ENCODE results near the gene ANAPC2. TPM values are rescaled to one million over a fixed set of nuclear protein-coding genes. Genes with fewer than 3 reads are reported as not detected.

Gene ANAPC2
- total RNA-seq, 1 donor from 2014 or later, result 18.9 TPM

DNA sequence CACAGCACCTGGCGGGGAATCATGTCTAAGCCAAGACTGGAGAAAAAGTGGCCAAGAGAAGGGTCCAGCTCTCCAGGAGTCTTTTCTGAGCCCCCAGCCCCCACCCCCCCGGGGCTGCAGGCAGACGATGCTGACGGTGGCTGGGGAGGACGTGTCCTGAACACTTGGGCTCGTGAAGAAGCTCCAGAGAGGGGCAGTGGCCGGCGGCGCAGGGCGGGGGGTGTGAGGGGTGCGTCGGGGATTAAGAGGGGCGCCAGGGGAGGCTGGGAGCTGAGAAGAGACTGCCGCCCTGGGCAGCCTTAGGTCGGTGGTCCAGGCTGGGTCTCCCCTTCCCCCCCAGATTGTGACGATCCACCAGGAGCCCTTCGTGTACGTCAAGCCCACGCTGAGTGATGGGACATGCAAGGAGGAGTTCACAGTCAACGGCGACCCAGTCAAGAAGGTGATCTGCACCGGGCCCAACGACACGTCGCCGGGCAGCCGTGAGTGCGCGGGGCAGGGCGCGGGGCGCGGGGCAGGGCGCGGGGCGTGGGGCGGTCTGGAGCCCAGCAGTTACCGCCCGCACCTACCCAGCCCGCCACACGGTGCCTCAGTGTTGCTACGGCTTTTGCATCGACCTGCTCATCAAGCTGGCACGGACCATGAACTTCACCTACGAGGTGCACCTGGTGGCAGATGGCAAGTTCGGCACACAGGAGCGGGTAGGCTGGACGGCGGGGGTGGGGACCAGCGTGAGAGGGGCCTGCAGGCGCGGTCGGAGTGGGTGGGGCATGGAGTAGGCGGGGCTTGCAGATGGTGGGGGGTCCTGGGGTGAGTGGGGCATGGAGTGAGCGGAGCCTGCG lies 27.4 kb downstream of the ANAPC2 start:
- H4K20me1 ChIP-seq (ENCODE audit: low read depth), result peaks cover 44% of the 10 kb centered on the region
- Mint-ChIP-seq H3K27me3 (ENCODE audit: insufficient read depth, low read depth) (peaks cover 70% of the 10 kb centered on the region), H3K4me3 (no peak overlapping the region), H3K36me3 (peaks cover 1% of the 10 kb centered on the region), H3K27ac (no peak overlapping the region), H3K9me3 (no peaks in the 10 kb centered on the region), H3K4me1 (peaks cover 6% of the 10 kb centered on the region)
- no peak overlapping the region for H3K27ac ChIP-seq
- H3K4me1 ChIP-seq, result peaks cover 8% of the 10 kb centered on the region
- H2AFZ ChIP-seq (replicated peaks), result no peak overlapping the region
- no peaks in the 10 kb centered on the region for H3K36me3 ChIP-seq
- H3K9ac ChIP-seq, result no peak overlapping the region
- peaks cover 3% of the 10 kb centered on the region for H3F3A ChIP-seq (ENCODE audit: low read depth)
- peaks cover 100% of the 10 kb centered on the region for H3K27me3 ChIP-seq
- no peaks in the 10 kb centered on the region for H3K9me3 ChIP-seq (ENCODE audit: low read depth)
- H3K4me3 ChIP-seq, result no peak overlapping the region
- H3K79me2 ChIP-seq (ENCODE audit: low read depth), result no peaks in the 10 kb centered on the region
- TF ChIP-seq, protein P1, sequence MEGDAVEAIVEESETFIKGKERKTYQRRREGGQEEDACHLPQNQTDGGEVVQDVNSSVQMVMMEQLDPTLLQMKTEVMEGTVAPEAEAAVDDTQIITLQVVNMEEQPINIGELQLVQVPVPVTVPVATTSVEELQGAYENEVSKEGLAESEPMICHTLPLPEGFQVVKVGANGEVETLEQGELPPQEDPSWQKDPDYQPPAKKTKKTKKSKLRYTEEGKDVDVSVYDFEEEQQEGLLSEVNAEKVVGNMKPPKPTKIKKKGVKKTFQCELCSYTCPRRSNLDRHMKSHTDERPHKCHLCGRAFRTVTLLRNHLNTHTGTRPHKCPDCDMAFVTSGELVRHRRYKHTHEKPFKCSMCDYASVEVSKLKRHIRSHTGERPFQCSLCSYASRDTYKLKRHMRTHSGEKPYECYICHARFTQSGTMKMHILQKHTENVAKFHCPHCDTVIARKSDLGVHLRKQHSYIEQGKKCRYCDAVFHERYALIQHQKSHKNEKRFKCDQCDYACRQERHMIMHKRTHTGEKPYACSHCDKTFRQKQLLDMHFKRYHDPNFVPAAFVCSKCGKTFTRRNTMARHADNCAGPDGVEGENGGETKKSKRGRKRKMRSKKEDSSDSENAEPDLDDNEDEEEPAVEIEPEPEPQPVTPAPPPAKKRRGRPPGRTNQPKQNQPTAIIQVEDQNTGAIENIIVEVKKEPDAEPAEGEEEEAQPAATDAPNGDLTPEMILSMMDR (IDR thresholded peaks at IDR 0.05), result no peak
- TF ChIP-seq EZH2 (IDR thresholded peaks at IDR 0.05), result peak; percentile 27
- H3K4me2 ChIP-seq, result no peak overlapping the region
- DNase-seq (ENCODE audit: low spot score), result no peak

GRCh38 chr9:137160054-137160425 lies 28.3 kb downstream of the ANAPC2 start:
- Histone ChIP-seq H3F3A (ENCODE audit: low read depth) (peaks cover 3% of the 10 kb centered on the region), H3K27ac (no peak overlapping the region), H3K27me3 (peaks cover 100% of the 10 kb centered on the region), H3K9ac (no peak overlapping the region), H3K4me2 (no peak overlapping the region), H4K20me1 (ENCODE audit: low read depth) (peaks cover 39% of the 10 kb centered on the region), H3K9me3 (ENCODE audit: low read depth) (no peaks in the 10 kb centered on the region), H3K4me3 (no peak overlapping the region), H3K4me1 (peaks cover 8% of the 10 kb centered on the region), H2AFZ (replicated peaks) (no peak overlapping the region), H3K79me2 (ENCODE audit: low read depth) (no peaks in the 10 kb centered on the region), H3K36me3 (no peaks in the 10 kb centered on the region)
- Mint-ChIP-seq H3K4me1 (peaks cover 6% of the 10 kb centered on the region), H3K36me3 (peaks cover 1% of the 10 kb centered on the region), H3K27ac (no peak overlapping the region), H3K27me3 (ENCODE audit: insufficient read depth, low read depth) (peaks cover 72% of the 10 kb centered on the region), H3K9me3 (no peaks in the 10 kb centered on the region), H3K4me3 (no peak overlapping the region)
- TF ChIP-seq, protein P1 (IDR thresholded peaks at IDR 0.05), result no peak
- TF ChIP-seq EZH2 (IDR thresholded peaks at IDR 0.05), result no peak
- TF ChIP-seq EZH2phosphoT487 (IDR thresholded peaks at IDR 0.05), result peak; percentile 44
- DNase-seq (ENCODE audit: low spot score), result no peak

DNA sequence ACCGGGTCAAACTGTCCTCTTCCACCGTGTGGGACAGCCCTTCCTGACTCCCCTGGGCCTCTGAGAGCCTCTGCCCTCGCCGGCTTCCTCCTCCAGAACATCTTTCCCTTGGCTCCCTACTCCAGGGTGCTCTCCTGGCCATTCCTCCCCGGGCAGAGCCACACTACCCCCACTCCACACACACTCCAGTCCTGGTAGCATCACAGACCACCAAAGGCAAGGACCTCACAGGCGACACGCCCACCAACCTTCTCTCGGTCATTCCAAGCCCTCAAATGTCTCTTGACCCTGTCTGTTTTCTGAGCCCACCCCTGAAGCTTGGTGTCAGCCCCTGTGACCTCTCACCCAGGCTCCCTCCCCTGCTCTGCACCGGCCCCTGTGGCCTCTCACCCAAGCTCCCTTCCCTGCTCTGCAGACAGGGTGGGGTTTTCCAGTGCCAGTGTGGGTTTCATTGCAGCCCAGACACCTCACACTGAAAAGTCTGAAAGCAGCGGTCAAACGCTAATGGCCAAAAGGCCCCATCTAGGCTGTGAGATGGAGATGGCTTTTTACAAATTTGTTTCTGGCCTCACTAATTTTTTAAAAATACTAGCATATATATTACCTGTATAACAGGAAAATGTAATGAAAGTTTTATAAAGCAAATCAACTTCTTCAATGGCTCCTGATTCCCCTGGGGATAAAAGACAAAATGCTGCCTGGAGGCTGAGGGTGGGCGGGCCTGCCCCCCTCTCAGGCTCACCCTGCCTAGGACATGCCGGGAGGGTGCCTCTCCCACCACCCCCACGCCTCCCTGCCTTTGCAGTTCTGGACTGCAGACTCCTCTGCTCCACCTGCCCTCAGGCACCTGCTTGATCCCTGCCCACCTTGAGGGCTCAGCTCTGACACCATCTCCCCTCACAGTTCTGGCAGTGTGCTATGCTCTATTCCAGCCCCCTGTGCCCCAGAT lies 29.0 kb downstream of the ANAPC2 start:
- no peak overlapping the region for H3K9ac ChIP-seq
- no peak for DNase-seq (ENCODE audit: low spot score)
- no peaks in the 10 kb centered on the region for H3K79me2 ChIP-seq (ENCODE audit: low read depth)
- H3K27ac Mint-ChIP-seq, result peak overlapping the region; percentile 67
- H3K27me3 ChIP-seq, result peaks cover 100% of the 10 kb centered on the region
- H3K27ac ChIP-seq, result no peak overlapping the region
- no peaks in the 10 kb centered on the region for H3K36me3 ChIP-seq
- H3K27me3 Mint-ChIP-seq (ENCODE audit: insufficient read depth, low read depth), result peaks cover 72% of the 10 kb centered on the region
- H3K9me3 Mint-ChIP-seq, result no peaks in the 10 kb centered on the region
- H2AFZ ChIP-seq (replicated peaks), result no peak overlapping the region
- H3K4me2 ChIP-seq, result no peak overlapping the region
- H3K4me1 ChIP-seq, result peaks cover 8% of the 10 kb centered on the region
- H3F3A ChIP-seq (ENCODE audit: low read depth), result peaks cover 3% of the 10 kb centered on the region
- no peaks in the 10 kb centered on the region for H3K9me3 ChIP-seq (ENCODE audit: low read depth)
- H3K4me3 ChIP-seq, result no peak overlapping the region
- peaks cover 1% of the 10 kb centered on the region for H3K36me3 Mint-ChIP-seq
- peaks cover 6% of the 10 kb centered on the region for H3K4me1 Mint-ChIP-seq
- no peak overlapping the region for H3K4me3 Mint-ChIP-seq
- TF ChIP-seq, protein P1 (IDR thresholded peaks at IDR 0.05), result no peak
- TF ChIP-seq EZH2phosphoT487 (IDR thresholded peaks at IDR 0.05) (peak; percentile 20), EZH2 (IDR thresholded peaks at IDR 0.05) (no peak)
- H4K20me1 ChIP-seq (ENCODE audit: low read depth), result peaks cover 33% of the 10 kb centered on the region
